GM23338 (cell line): ENCODE results near the gene SLC19A1. TPM values are rescaled to one million over a fixed set of nuclear protein-coding genes. Genes with fewer than 3 reads are reported as not detected.

Source experiments
- ATAC-seq: fragments of 200-7000 bp; cut with Tn5 transposase; 3 replicates; pipeline ENCODE4 v1.9.1; 2020
- DNase-seq: peaks from one replicate; pipeline ENCODE4 v3.0.0-alpha.2; 2015; ENCODE audit warnings: low spot score
- H2AFZ ChIP-seq: fragments of 200-600 bp; sonication (generic); 2 replicates; pipeline ENCODE4 v1.8.0; 2016; ENCODE audit warnings: antibody characterized with exemption, mild to moderate bottlenecking, moderate library complexity
- H3F3A ChIP-seq: fragments of 200-600 bp; sonication (generic); replicated peaks from 2 replicates; pipeline ENCODE4 v1.8.0; 2017; ENCODE audit warnings: antibody characterized with exemption, mixed run types, low read depth
- H3K27ac ChIP-seq: fragments of 200-600 bp; sonication (generic); 2 replicates; pipeline ENCODE4 v1.6.1; 2016; ENCODE audit warnings: low read depth
- H3K27me3 ChIP-seq: fragments of 200-600 bp; sonication (generic); 2 replicates; pipeline ENCODE4 v1.8.0; 2016; ENCODE audit warnings: mild to moderate bottlenecking, mixed run types, moderate library complexity; ENCODE audit not compliant: insufficient read depth
- H3K36me3 ChIP-seq: fragments of 200-600 bp; sonication (generic); 2 replicates; pipeline ENCODE4 v1.8.0; 2016; ENCODE audit warnings: mild to moderate bottlenecking; ENCODE audit not compliant: insufficient read depth
- H3K4me1 ChIP-seq: fragments of 200-600 bp; sonication (generic); 2 replicates; pipeline ENCODE4 v1.8.0; 2016; ENCODE audit warnings: mild to moderate bottlenecking, moderate library complexity; ENCODE audit not compliant: insufficient read depth
- H3K4me2 ChIP-seq: fragments of 200-600 bp; sonication (generic); 2 replicates; pipeline ENCODE4 v1.7.1; 2017; ENCODE audit warnings: mixed run types
- H3K4me3 ChIP-seq: fragments of 200-600 bp; sonication (generic); 2 replicates; pipeline ENCODE4 v1.6.1; 2016; ENCODE audit warnings: mixed run types
- H3K79me2 ChIP-seq: fragments of 200-600 bp; sonication (generic); replicated peaks from 2 replicates; pipeline ENCODE4 v1.8.0; 2017; ENCODE audit warnings: mild to moderate bottlenecking; ENCODE audit not compliant: insufficient read depth
- H3K9me2 ChIP-seq: fragments of 200-600 bp; sonication (generic); 2 replicates; pipeline ENCODE4 v1.8.0; 2017; ENCODE audit not compliant: insufficient read depth
- H4K20me1 ChIP-seq: fragments of 200-600 bp; sonication (generic); replicated peaks from 2 replicates; pipeline ENCODE4 v1.8.0; 2017; ENCODE audit warnings: mild to moderate bottlenecking; ENCODE audit not compliant: insufficient read depth
- H3K27ac Mint-ChIP-seq: 2 replicates; pipeline ENCODE4 v1.8.0; 2020; ENCODE audit warnings: inconsistent platforms, mild to moderate bottlenecking, moderate library complexity, mixed read lengths
- H3K27me3 Mint-ChIP-seq: 3 replicates; pipeline ENCODE4 v1.8.0; 2022; ENCODE audit warnings: low read depth, mild to moderate bottlenecking, moderate library complexity, mixed read lengths, inconsistent platforms; ENCODE audit not compliant: insufficient read depth, poor library complexity
- H3K36me3 Mint-ChIP-seq: 3 replicates; pipeline ENCODE4 v1.8.0; 2021; ENCODE audit warnings: low read depth, mild to moderate bottlenecking, inconsistent platforms, moderate library complexity, mixed read lengths
- H3K4me1 Mint-ChIP-seq: 3 replicates; pipeline ENCODE4 v1.8.0; 2020; ENCODE audit warnings: mild to moderate bottlenecking, inconsistent platforms, mixed read lengths
- H3K4me3 Mint-ChIP-seq: 3 replicates; pipeline ENCODE4 v1.8.0; 2021; ENCODE audit warnings: moderate library complexity, mild to moderate bottlenecking, inconsistent platforms, mixed read lengths
- H3K9me3 Mint-ChIP-seq: 3 replicates; pipeline ENCODE4 v1.8.0; 2020; ENCODE audit warnings: moderate library complexity, mild to moderate bottlenecking, inconsistent platforms, mixed read lengths
- NANOG ChIP-seq: IDR thresholded peaks from 2 replicates; pipeline ENCODE4 v1.6.1; 2016; ENCODE audit warnings: antibody characterized with exemption, borderline replicate concordance
- ZNF114 ChIP-seq: fragments of 250-450 bp; sonication (Bioruptor Pico); IDR thresholded peaks from 2 replicates; pipeline ENCODE4 v1.5.0; 2020; ENCODE audit warnings: mild to moderate bottlenecking, moderate library complexity
- microRNA-seq: library from miRNA; unstranded; fragments of <30 nt; microRNA quantifications from one replicate; pipeline ENCODE4, GENCODE V29; 2017
- polyA plus RNA-seq: library from polyadenylated mRNA; unstranded; fragments of >200 nt; fragmentation: Nextera tagmentation; extraction: Ambion mirVana; gene quantifications from 2 replicates; pipeline ENCODE4 v1.2.1, GENCODE V29; 2016
- small RNA-seq: library from RNA; depleted of rRNA; stranded (forward); fragments of <200 nt; gene quantifications from one replicate; pipeline ENCODE3, GENCODE V24; 2014; ENCODE audit warnings: low replicate concordance
- total RNA-seq: library from RNA; depleted of rRNA; stranded (reverse); fragments of >200 nt; shearing (Covaris generic); gene quantifications from 2 replicates; pipeline ENCODE4 v1.2.3, GENCODE V29; 2014; rRNA removed

Gene SLC19A1
- total and polyA plus RNA-seq, 2 experiments from 2014 or later = 31.2 to 33.0 TPM

DNA sequence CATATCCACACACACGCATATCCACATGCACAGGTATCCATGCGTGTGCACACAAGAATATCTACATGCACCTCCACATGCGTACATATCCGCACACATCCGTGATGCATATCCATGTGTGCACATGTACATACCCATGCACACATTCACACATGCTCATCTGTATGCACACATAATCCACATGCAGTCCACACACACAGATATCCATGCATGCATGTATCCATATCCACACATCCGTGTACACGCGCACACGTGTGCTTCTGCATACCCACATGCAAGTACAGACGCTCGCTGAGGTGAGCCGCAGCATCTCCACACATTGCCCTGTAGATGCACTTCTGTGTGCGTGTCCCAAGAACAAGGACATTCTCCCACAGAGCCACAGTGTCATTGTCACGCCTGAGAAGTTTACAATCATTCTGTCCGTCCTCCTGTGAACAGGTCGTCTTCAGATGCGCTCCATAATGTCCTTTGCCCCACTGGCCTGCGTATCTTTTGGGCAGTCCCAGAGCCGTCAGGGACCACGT lies 93.9 kb downstream of the SLC19A1 start:
- Histone ChIP-seq H3K4me2 (no peak overlapping the region), H3F3A (peaks cover 16% of the 10 kb centered on the region), H2AFZ (no peak overlapping the region), H3K4me3 (no peak overlapping the region), H4K20me1 (peaks cover 36% of the 10 kb centered on the region), H3K27me3 (no peaks in the 10 kb centered on the region), H3K27ac (no peak overlapping the region), H3K4me1 (no peaks in the 10 kb centered on the region), H3K9me2 (peaks cover 7% of the 10 kb centered on the region; the same call in 1 of the 2 replicates), H3K36me3 (0 out of 2 replicates have a peak, but pooled peaks cover 4% of the 10 kb centered on the region), H3K79me2 (peaks cover 84% of the 10 kb centered on the region)
- Mint-ChIP-seq H3K9me3 (peaks cover 3% of the 10 kb centered on the region), H3K4me3 (no peak overlapping the region), H3K27me3 (peaks cover 13% of the 10 kb centered on the region), H3K36me3 (peaks cover 58% of the 10 kb centered on the region), H3K27ac (no peak overlapping the region; the same call in 1 of the 2 replicates), H3K4me1 (peaks cover 4% of the 10 kb centered on the region; the same call in 2 of the 3 replicates)
- TF ChIP-seq NANOG = no peak
- no peak for TF ChIP-seq ZNF114 (CRISPR knock-in tag)
- no peak for DNase-seq
- no peak for ATAC-seq

Small RNAs within 50 kb of the gene (microRNA-seq; reads per million reads assigned to microRNA genes)
- gene MIR6815 = 4.7 reads per million, percentile 20 among the genes with 10 or more reads in this experiment

Small RNAs within 50 kb of the gene (small RNA-seq; reads per million reads assigned to genes)
- not detected for gene MIR6815

Other genes with a start within 250 kb of the SLC19A1 start
- gene COL18A1, start 137.3 kb downstream of the SLC19A1 start, total RNA-seq = 287 and 430 TPM in 2 replicates
- gene COL18A1, start 137.3 kb downstream of the SLC19A1 start, polyA plus RNA-seq = 38.4 and 45.1 TPM in 2 replicates
- gene PCBP3, start 101.3 kb upstream of the SLC19A1 start, total RNA-seq = 7.8 and 9.1 TPM in 2 replicates
- 6.5 and 7.1 TPM in 2 replicates for gene PCBP3, start 101.3 kb upstream of the SLC19A1 start, polyA plus RNA-seq